ENCODE measurements around the gene SGSM2.

The SGSM2 gene

DNA sequence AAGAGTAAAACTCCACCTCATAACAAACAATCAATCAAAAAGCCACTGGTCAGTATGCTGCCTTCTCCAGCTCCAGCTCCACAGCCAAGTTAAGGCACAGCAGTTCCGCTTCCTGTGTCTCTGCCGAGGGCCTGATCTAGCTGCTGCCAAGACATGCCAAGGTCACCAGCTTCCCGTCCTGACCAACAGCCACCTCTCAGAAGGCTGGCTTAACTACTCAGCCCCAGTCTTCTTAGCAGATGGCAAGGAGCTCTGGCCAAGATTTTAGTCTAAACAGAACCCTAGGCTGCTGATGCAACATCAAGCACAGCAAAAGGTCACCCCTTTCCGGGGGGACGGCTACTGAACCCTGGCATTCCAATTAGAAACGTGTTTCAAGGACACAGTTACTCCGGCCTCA lies 81.3 kb downstream of the SGSM2 start:
- peak overlapping the region; percentile 92 for H3K27ac Mint-ChIP-seq

DNA sequence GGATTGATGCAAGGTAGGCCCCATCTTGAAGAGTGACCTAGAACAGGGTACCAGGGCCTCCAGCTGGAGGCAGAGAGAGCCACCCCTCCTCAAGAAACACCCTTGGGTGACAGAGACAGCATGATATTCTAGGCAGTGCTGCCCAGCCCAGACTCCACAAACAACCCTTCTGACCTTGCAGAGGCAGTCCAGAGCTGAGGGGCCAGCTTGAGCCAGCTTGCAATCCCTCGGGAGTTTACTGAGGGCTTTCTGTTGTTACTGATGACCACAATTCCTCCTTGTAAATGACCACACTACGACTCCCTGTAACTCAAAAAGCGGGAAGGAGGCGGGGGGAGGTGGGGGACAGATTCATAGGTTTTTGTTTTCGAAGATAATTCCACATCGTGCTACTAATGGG lies 82.2 kb downstream of the SGSM2 start:
- H3K4me1 Mint-ChIP-seq = peaks cover 56% of the 10 kb centered on the region
- H3K36me3 Mint-ChIP-seq (ENCODE audit: low read depth) = peaks cover 47% of the 10 kb centered on the region
- DNase-seq = no peak
- H3K27ac Mint-ChIP-seq = peak overlapping the region; percentile 92
- no peak overlapping the region for H3K4me3 Mint-ChIP-seq
- TF ChIP-seq, protein P1, sequence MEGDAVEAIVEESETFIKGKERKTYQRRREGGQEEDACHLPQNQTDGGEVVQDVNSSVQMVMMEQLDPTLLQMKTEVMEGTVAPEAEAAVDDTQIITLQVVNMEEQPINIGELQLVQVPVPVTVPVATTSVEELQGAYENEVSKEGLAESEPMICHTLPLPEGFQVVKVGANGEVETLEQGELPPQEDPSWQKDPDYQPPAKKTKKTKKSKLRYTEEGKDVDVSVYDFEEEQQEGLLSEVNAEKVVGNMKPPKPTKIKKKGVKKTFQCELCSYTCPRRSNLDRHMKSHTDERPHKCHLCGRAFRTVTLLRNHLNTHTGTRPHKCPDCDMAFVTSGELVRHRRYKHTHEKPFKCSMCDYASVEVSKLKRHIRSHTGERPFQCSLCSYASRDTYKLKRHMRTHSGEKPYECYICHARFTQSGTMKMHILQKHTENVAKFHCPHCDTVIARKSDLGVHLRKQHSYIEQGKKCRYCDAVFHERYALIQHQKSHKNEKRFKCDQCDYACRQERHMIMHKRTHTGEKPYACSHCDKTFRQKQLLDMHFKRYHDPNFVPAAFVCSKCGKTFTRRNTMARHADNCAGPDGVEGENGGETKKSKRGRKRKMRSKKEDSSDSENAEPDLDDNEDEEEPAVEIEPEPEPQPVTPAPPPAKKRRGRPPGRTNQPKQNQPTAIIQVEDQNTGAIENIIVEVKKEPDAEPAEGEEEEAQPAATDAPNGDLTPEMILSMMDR (IDR thresholded peaks at IDR 0.05) = no peak
- H3K27me3 Mint-ChIP-seq (ENCODE audit: low read depth, poor library complexity) = no peaks in the 10 kb centered on the region
- no peaks in the 10 kb centered on the region for H3K9me3 Mint-ChIP-seq

More for the DNA sequence above, 81.3 kb downstream of the SGSM2 start:
- H3K9me3 Mint-ChIP-seq = no peaks in the 10 kb centered on the region
- H3K4me3 Mint-ChIP-seq = no peak overlapping the region
- no peak for DNase-seq
- H3K36me3 Mint-ChIP-seq (ENCODE audit: low read depth) = peaks cover 53% of the 10 kb centered on the region
- TF ChIP-seq, protein P1 (IDR thresholded peaks at IDR 0.05) = no peak
- peaks cover 53% of the 10 kb centered on the region for H3K4me1 Mint-ChIP-seq
- H3K27me3 Mint-ChIP-seq (ENCODE audit: low read depth, poor library complexity) = no peaks in the 10 kb centered on the region

DNA sequence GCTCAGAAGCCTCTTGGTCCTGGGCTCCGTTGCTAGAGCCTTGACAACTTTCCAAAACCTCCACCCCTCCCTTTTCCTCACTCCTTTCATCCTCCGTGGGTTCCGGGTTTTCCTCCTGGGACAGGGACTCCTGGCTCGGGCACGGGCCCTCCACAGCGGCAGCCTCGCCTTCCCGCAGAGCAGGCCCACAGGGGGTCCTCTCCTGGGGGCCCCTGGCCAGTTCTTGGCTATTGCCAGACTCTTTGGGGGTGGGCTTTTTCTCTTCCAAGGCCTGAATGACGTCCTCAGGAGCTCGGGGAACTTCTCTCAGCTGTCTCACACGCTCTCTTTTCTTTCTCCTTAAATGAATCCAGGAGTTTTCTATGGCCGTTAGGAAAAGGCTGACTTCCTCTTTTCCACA lies 82.9 kb downstream of the SGSM2 start:
- Mint-ChIP-seq H3K4me1 (peaks cover 60% of the 10 kb centered on the region), H3K4me3 (no peak overlapping the region), H3K27me3 (ENCODE audit: low read depth, poor library complexity) (no peaks in the 10 kb centered on the region), H3K9me3 (no peaks in the 10 kb centered on the region), H3K27ac (peak overlapping the region; percentile 92), H3K36me3 (ENCODE audit: low read depth) (peaks cover 51% of the 10 kb centered on the region)
- TF ChIP-seq, protein P1 (IDR thresholded peaks at IDR 0.05) = no peak
- DNase-seq = no peak

DNA sequence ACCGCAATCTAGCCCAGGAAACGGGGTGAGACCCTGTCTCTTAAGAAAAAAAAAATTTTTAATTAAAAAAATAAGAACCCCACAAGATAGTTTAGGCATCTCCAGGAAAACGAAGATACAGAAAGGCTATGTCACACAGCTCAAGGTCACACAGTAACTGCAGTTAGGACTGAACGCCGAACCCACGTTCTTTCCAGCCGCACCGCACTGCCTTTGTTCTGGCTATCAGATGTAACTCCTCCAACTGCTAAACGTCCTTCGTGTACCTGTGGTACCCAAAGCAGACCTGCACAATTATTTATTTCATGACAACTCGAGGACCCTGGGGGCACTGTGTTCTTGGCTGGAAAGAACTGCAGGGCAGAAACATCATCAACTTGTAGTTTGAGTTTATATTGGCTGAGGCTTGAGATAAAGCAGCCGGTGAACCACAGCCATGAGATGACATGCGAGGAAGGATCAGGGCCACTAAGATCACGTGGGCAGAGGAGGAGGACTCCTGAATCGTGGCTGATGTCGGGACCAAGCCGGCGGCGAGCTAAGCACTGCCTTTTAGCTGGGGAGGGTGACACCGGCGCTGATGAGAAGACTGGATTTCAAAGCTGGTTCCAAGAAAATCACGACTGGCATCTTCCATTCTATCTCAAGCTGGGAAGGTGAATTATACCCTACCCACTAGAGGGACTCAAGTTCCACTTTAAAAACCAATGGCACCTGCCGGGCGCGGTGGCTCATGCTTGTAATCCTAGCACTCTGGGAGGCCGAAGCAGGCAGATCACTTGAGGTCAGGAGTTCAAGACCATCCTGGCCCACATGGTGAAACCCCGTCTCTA lies 84.2 kb downstream of the SGSM2 start:
- H3K27me3 Mint-ChIP-seq (ENCODE audit: low read depth, poor library complexity) = no peaks in the 10 kb centered on the region
- H3K4me3 Mint-ChIP-seq = no peak overlapping the region
- peaks cover 58% of the 10 kb centered on the region for H3K4me1 Mint-ChIP-seq
- H3K9me3 Mint-ChIP-seq = no peaks in the 10 kb centered on the region
- H3K27ac Mint-ChIP-seq = peak overlapping the region; percentile 87
- DNase-seq = no peak
- H3K36me3 Mint-ChIP-seq (ENCODE audit: low read depth) = peaks cover 64% of the 10 kb centered on the region
- TF ChIP-seq, protein P1 (IDR thresholded peaks at IDR 0.05) = no peak

DNA sequence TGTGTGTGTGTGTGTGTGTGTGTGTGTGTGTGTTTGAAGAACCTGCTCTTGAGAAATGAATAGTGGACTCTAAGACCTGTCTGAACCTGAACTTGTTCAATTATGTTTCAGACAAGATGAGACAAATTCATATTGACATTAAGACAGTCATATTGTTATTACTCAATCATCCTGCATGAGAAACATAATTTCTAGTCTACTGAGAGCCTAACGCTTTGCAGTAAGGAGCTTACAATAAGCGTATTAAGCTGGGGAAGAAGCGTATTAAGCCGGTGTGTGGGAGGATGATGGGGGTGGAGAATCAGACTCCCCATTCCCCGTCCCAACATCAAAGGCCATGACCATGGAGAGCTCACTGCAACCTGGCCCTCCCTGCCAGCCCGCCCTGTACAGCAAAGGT lies 86.0 kb downstream of the SGSM2 start:
- H3K4me1 Mint-ChIP-seq = peaks cover 52% of the 10 kb centered on the region
- TF ChIP-seq, protein P1 (IDR thresholded peaks at IDR 0.05) = no peak
- no peak for DNase-seq
- H3K36me3 Mint-ChIP-seq (ENCODE audit: low read depth) = peaks cover 71% of the 10 kb centered on the region
- H3K27me3 Mint-ChIP-seq (ENCODE audit: low read depth, poor library complexity) = no peaks in the 10 kb centered on the region
- no peaks in the 10 kb centered on the region for H3K9me3 Mint-ChIP-seq
- no peak overlapping the region for H3K4me3 Mint-ChIP-seq
- H3K27ac Mint-ChIP-seq = peak overlapping the region; percentile 22

DNA sequence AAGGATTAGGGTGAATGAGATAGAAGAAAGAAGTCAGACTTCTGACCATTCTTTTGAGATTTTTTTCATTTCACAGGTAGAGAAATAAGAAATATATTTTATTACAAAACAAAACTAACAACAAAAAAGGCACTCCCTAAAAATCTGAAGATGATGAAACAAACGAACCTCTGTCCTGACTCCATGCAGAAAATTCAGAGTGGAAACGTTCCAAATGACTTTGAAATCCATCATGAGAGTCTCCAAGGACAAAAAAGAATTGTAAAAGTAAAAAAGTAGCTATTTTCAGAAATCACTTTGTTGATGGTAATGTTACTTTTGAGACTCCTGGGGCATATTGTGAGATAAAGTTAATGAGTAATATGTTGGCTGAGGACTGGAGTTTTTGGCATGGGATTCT lies 89.9 kb downstream of the SGSM2 start:
- Mint-ChIP-seq H3K4me1 (peaks cover 18% of the 10 kb centered on the region), H3K27me3 (ENCODE audit: low read depth, poor library complexity) (no peaks in the 10 kb centered on the region), H3K27ac (no peak overlapping the region), H3K36me3 (ENCODE audit: low read depth) (peaks cover 61% of the 10 kb centered on the region), H3K9me3 (no peaks in the 10 kb centered on the region), H3K4me3 (no peak overlapping the region)
- DNase-seq = no peak
- TF ChIP-seq, protein P1 (IDR thresholded peaks at IDR 0.05) = no peak

All from nephron progenitor cell (in vitro differentiated cells).